Body of pancreas (tissue), 4 donors: Measurements from ENCODE around the gene GPR137B. TPM values are rescaled to one million over a fixed set of nuclear protein-coding genes. Genes with fewer than 3 reads are reported as not detected.
"Not testable (repeated sequence)": the region's sequence is repeated elsewhere in the genome, so short reads cannot be mapped to it uniquely, and the experiment has no call there.

Experiments used
- ATAC-seq: fragments of 150-250 bp; one replicate; pipeline ENCODE4 v1.9.1; 2016
- DNase-seq, 4 donors: peaks; one replicate each; pipeline ENCODE4 v3.0.0-alpha.2; 2019
- H3K27ac ChIP-seq, 4 donors: fragments of 200-600 bp; sonication (generic); 1 replicate in 3 of 4; 2 replicates in 1 of 4; pipeline versions ENCODE4 v1.5.1 to v1.6.1; 2016 to 2019; ENCODE audit warnings: mild to moderate bottlenecking in 1 of 4, mixed read lengths in 1 of 4, moderate library complexity in 1 of 4
- H3K27me3 ChIP-seq, 2 donors: fragments of 200-600 bp; sonication (generic); one replicate each; pipeline ENCODE4 v1.6.0; 2016; ENCODE audit warnings: mild to moderate bottlenecking in 1 of 2
- H3K36me3 ChIP-seq, 2 donors: fragments of 200-600 bp; sonication (generic); replicated peaks in 1 of 2; 2 replicates each; pipeline ENCODE4 v1.5.1; 2016; ENCODE audit warnings: low read depth in 2 of 2; ENCODE audit not compliant: insufficient read depth in 1 of 2
- H3K4me1 ChIP-seq: fragments of 200-600 bp; sonication (generic); one replicate; pipeline ENCODE4 v1.6.0; 2016
- H3K4me3 ChIP-seq, 2 donors: fragments of 200-600 bp; sonication (generic); 1 replicate in 1 of 2; 2 replicates in 1 of 2; pipeline ENCODE4 v1.5.1; 2016 to 2019
- H3K9me3 ChIP-seq, 3 donors: fragments of 200-600 bp; sonication (generic); 1 replicate in 2 of 3; 2 replicates in 1 of 3; pipeline ENCODE4 v1.5.1; 2016
- CTCF ChIP-seq, 7 experiments: fragments of 450-650 bp in 4 of 7; fragments of 200-600 bp in 3 of 7; sonication (generic) in 3 of 7; IDR thresholded peaks; one replicate each; pipeline ENCODE4 v1.5.1; 2016 to 2019; ENCODE audit warnings: antibody characterized with exemption in 7 of 7
- POLR2A ChIP-seq, 3 donors: fragments of 450-650 bp; IDR thresholded peaks; one replicate each; pipeline ENCODE4 v1.6.1; 2016; ENCODE audit warnings: antibody characterized with exemption in 3 of 3, mild to moderate bottlenecking in 2 of 3
- WGBS, 2 donors: methylation state at CpG; one replicate each; pipeline ENCODE4 v1.1.5; 2017; 5-methylcytosine and 5-hydroxymethylcytosine counted together
- intact Hi-C: fragments of 100-400 bp; cut with DNase I; formaldehyde crosslinking; loops from one replicate; pipeline ENCODE4 v1.15.1; 2023
- total RNA-seq, 2 donors: library from RNA; depleted of rRNA; stranded (reverse); fragments of >200 nt; gene quantifications; one replicate each; pipeline ENCODE4 v1.1.0, GENCODE V29; 2016

The GPR137B gene
- total RNA-seq, 2 donors from 2014 or later, result 3.3 to 3.9 TPM

DNA sequence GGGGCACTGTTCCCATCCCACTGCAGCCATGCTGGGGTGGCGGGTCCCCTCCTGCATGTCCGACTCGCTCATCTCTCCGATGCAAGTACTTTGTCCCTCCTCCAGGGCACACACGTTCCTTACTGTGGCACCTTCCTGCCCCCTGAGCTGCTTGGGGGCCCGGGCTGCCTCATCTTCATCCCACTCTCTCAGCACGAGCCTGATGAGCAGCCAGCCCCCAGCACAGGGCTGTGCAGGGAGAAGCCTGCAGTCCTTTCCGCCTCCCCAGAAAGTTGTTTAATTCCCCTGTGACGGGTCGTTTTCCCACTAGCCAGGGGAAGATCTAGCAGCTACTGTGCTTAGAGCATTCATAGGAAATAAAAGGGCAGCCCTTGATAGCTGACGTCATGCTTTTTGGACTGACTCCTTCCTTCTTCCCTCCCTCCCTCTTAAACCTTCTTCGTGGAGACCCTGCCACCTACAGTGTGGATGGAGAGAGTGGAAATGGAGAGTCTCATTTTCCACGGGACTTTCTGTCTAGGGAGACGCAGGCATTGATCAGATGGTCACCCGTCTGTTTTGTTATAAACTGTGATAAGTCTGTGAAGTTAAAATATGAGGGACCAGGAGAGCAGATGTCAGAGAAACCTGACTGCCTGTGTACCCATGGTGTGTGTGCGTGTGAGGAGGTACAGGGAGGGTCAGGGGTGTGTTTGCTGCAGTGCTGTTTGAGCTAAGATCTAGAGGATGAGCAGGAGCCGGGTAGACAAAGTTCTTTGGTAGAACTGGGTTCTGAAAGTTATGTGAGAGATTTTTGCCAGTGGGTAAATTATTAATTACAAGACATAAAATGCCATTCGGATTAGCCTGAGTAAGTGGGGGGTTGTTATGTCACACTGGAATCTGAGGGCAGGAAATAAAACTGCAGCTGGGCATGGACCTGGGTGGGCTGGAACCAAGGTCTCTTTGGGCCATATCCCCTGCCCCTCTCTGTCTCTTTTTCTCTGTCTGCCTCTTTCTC is 34.3 kb downstream of the GPR137B start:
- TF ChIP-seq CTCF (IDR thresholded peaks at IDR 0.05) (no peak), POLR2A (IDR thresholded peaks at IDR 0.05) (peak in 2 of 3 donors; percentile 29 to 59)
- H3K27ac ChIP-seq, result peak overlapping the region; percentile 36 to 81 (median 70)
- no peaks in the 10 kb centered on the region for H3K36me3 ChIP-seq
- no peaks in the 10 kb centered on the region for H3K9me3 ChIP-seq
- no peaks in the 10 kb centered on the region for H3K27me3 ChIP-seq
- ATAC-seq, result peak; percentile 81
- H3K4me1 ChIP-seq, result peaks cover 6% of the 10 kb centered on the region
- DNase-seq, result peak in 2 of 4 donors; percentile 29 to 30
- WGBS, 2 donors, result 37 to 42% methylated on average over 18 of the region's 18 CpGs
- H3K4me3 ChIP-seq, result no peak overlapping the region
- intact Hi-C loops, result no loop called here

DNA sequence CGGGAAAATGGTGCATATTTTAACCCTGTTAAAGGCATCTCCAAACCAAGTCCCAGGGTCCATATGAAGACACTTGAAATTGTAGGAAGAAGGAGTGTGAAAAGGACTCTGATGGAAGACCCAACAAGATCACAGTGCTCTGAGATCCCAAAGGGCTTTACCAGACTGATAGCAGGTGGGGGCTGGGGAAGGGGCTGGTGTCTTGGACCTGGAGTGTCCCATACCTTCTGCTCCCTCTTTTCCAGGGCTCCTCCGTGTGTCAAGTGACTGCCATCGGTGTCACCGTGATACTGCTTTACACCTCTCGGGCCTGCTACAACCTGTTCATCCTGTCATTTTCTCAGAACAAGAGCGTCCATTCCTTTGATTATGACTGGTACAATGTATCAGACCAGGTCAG is 37.3 kb downstream of the GPR137B start:
- no peak for ATAC-seq
- DNase-seq, result no peak
- no peak for TF ChIP-seq POLR2A (IDR thresholded peaks at IDR 0.05)
- no peak for TF ChIP-seq CTCF (IDR thresholded peaks at IDR 0.05)
- no peaks in the 10 kb centered on the region for H3K9me3 ChIP-seq
- H3K4me1 ChIP-seq, result peaks cover 6% of the 10 kb centered on the region
- no peaks in the 10 kb centered on the region for H3K36me3 ChIP-seq
- intact Hi-C loops, result no loop called here
- H3K4me3 ChIP-seq, result no peak overlapping the region
- no peaks in the 10 kb centered on the region for H3K27me3 ChIP-seq
- no peak overlapping the region for H3K27ac ChIP-seq
- WGBS, 2 donors, result 92% methylated on average over 6 of the region's 6 CpGs

- Histone ChIP-seq H3K9me3 (no peaks in the 10 kb centered on the region), H3K36me3 (no peaks in the 10 kb centered on the region), H3K4me1 (peaks cover 6% of the 10 kb centered on the region), H3K27me3 (no peaks in the 10 kb centered on the region), H3K27ac (no peak overlapping the region), H3K4me3 (no peak overlapping the region)
- TF ChIP-seq POLR2A (IDR thresholded peaks at IDR 0.05) (no peak), CTCF (IDR thresholded peaks at IDR 0.05) (no peak)
- no peak for DNase-seq
- intact Hi-C loops, result no loop called here
- 91 to 94% methylated on average over 3 of the region's 3 CpGs for WGBS, 2 donors
- ATAC-seq, result no peak
Measured at GRCh38 chr1:236181059-236181458, 38.7 kb downstream of the GPR137B start.

DNA sequence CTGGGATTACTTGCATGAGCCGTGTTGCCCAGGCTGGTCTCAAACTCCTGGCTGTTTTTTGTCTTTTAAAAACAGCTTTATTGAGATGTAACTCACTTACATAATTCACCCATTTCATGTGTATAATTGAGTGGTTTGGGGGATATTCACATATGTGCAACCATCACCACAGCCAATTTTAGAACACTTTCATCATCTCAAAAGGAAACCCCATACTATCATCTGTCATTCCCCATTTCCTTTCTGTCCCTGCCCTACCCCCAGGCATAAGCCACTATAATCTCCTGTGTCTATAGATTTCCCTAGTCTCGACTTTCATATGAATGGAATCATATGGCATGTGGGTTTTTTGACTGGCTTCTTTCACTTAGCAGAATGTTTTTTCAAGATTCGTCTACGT is 43.3 kb downstream of the GPR137B start:
- intact Hi-C loops, result no loop called here
- Histone ChIP-seq H3K27ac (no peak overlapping the region), H3K4me3 (no peak overlapping the region), H3K9me3 (peaks cover 0 to 20% (median 0%) of the 10 kb centered on the region in 3 donors), H3K27me3 (no peaks in the 10 kb centered on the region), H3K36me3 (no peaks in the 10 kb centered on the region), H3K4me1 (no peaks in the 10 kb centered on the region)
- TF ChIP-seq POLR2A (IDR thresholded peaks at IDR 0.05) (no peak), CTCF (IDR thresholded peaks at IDR 0.05) (no peak)
- WGBS, 2 donors, result 80 to 92% methylated on average over 4 of the region's 4 CpGs
- DNase-seq (no peak), ATAC-seq (no peak)

- H3K27me3 ChIP-seq, H3K4me3 ChIP-seq, DNase-seq, H3K27ac ChIP-seq, H3K36me3 ChIP-seq, H3K4me1 ChIP-seq, ATAC-seq, intact Hi-C loops: not testable (repeated sequence)
- WGBS, 2 donors, result 95 to 100% methylated on average over 2 of the region's 2 CpGs
- H3K9me3 ChIP-seq, result peaks cover 0 to 20% (median 0%) of the 10 kb centered on the region in 3 donors
Measured at GRCh38 chr1:236186471-236186870, 44.1 kb downstream of the GPR137B start.

GRCh38 chr1:236188084-236188483 is 45.7 kb downstream of the GPR137B start:
- intact Hi-C loops, result not testable (repeated sequence)
- peaks cover 0 to 30% (median 0%) of the 10 kb centered on the region in 3 donors for H3K9me3 ChIP-seq

More at GRCh38 chr1:236188084-236188483, 45.7 kb downstream of the GPR137B start:
- DNase-seq, ATAC-seq, H3K27me3 ChIP-seq, H3K27ac ChIP-seq, H3K4me3 ChIP-seq, H3K36me3 ChIP-seq, H3K4me1 ChIP-seq: not testable (repeated sequence)
- 68 to 73% methylated on average over 1 of the region's 1 CpG for WGBS, 2 donors
